Left forelimb (tissue), 1 donor: ENCODE measurements around the gene CADM1.

Experiments
- DNase-seq: peaks from one replicate; pipeline ENCODE4 v3.0.0-alpha.2; 2018; ENCODE audit warnings: low spot score

CADM1 gene

DNA sequence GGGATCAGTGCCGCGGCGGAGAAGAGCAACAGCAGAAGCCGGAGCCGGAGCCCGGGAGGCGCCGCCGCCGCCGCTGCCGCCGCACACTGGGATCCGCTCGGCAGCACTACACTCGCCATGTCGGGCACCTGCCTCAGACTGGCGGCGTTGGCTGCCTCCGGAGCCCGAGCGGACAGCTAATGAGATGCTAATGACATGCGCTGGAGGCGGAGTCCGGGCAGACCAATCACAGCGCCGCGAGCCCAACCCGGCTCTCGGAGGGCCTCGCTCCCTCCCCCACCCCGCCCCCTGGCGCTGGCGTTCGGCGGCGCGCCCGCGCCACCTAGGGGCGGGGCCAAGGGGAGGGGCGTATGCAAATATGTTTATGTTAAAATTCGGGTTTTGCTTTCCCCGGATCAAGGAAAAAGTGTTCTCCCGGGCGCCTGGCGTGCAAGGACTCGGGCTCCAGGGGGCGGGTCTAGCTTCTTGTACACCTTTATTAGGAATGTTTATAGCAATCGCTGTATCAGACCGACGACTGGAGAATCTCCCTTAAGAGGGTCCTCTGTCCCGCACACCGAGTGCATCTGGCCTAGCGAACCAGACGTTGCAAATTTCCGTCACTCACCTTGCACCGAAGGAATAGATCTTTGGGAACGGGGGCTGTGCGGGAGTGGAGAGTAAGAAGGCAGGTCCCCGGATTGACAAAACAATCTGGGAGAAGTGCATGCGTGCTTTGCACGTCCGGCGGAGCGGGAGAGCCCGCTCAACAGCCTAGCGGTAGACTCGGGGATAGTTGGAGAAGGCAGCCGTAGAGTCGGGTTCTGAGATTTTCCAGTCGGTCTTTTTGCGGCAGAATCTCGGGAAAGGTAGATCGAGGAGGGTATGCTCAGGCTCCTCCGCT lies at the start of gene CADM1:
Gene CADM1 (minus strand): TSS at position 140 of the 883 bp plus-strand sequence.
- peak; percentile 93 for DNase-seq

DNA sequence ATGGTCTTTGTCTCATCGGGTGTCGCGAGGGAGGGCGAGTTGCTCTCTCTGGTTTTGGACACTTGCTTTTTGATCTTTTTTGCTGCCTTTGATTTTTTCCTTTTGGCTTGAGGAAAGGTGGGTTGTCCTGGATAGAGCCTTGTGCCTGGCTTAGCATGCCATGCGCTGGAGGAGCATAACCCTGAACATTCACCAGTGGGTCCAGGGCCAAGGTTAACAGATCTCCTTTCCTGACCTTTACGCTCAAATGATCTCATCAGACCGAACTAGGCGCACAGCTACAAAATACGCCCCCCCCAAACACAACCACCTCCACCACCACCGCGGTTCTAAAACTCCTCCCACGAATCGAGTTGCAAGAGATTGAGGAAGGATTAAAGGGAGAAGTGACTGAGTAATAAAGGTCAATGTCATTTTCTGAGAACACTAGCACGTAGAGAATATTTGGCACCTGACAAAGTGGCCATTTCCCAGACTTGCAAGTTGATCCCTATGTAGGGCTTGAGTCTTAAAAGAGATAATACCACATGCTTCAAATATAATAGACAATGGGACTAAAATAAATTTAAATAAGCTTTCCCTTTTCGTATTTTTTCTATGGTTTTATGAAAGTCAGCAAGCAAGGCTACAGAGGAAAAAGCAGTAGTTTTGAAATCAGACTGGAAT lies 48.7 kb upstream of the CADM1 start:
- DNase-seq: no peak

- no peak for DNase-seq
Measured at GRCh38 chr11:115552151-115552772, 48.0 kb upstream of the CADM1 start.

DNA sequence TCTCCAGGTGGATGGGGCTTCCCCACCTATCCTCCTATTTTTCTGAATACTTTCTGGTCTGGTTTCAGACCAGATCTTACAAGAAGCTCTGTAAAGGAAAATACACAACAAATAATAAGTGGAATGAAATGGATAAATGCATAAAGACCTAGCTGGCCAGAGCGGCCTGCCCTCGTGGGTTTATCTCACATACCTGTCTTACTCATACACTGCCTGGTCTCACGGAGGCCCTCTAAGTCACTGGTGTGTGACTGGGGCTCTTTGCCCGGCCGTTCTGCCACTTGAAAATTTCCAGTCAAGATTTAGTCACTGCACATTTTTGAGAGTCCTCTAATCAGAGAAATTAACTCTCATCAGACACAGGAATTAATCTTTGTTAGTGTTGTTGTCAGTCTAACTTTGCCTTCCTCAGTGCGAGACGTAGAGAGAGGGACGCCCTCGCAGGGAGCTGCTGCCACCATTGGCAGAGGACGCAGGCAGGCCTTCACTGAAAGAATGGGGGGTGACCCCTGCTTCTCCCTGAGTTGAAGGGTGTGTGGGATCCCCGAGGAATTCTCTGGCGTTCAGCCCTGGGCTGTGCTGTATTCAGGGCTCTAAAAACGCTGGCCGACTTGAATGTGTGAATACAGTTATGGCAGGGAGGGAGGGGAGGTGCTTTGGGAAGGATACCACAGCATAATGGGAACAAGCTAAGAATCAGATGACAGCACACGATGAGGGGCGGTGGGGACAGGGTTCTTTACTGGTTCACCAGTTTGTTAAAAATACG lies 46.3 kb upstream of the CADM1 start:
- DNase-seq: no peak

DNA sequence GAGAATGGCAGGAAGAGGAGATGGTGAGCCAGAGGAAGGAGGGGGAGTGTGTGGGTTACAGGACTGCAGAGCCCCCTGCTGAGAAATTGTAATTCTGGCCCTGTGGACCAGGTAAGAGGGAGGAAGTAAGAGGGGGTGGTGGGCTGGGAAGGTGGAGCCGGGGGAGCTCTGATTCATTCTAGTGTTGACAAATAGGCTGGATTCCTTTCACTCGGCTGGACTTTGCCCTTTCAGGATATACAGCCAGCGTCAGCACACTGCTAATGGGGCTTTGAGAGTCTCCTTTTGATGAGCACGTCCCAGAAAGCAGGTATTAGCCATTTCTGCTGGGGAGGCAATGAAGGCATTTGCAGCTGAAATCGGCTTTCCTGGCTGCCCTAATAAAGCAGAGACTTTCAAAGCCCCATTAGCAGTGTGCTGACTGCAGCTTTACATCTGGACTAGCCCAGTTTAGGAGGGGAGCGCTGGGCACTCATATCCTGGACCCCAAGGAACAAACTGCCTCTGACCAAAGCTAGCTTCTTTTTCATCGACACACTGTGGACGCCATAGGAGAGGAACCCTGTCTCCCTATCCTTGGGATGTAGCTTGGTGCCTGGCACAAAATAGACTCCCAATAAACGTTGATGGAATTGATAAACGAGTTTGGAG lies 44.8 kb upstream of the CADM1 start:
- no peak for DNase-seq

DNA sequence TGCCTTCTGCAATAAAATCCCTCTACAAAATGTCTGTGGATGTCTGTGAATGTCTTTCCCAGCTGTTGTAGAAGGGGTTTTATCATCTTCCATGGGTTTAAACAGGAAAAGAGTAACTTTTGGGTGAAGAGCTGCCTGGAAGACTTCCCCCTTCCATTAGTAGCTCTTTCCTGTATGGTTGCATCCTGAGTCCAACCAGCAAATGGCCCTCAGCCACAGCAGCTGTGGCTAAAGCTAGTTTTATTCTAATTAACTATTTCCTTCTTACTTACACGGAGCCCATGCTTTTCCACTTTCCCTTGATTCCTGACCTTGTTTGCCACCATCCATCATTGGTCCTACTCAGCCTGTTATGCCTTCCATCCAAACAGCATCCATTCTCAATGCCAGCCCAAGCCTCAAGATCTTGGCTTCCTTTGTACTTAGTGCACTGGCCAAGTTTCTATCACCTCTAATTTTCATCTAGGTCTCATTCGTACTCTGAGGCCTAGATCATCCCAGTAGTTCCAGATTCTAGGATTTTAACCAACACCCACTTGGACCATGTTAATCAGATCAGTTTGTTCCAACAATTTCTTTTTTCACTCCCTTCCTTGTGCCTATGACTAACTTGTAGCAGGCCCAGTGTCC lies 41.5 kb upstream of the CADM1 start:
- no peak for DNase-seq

DNA sequence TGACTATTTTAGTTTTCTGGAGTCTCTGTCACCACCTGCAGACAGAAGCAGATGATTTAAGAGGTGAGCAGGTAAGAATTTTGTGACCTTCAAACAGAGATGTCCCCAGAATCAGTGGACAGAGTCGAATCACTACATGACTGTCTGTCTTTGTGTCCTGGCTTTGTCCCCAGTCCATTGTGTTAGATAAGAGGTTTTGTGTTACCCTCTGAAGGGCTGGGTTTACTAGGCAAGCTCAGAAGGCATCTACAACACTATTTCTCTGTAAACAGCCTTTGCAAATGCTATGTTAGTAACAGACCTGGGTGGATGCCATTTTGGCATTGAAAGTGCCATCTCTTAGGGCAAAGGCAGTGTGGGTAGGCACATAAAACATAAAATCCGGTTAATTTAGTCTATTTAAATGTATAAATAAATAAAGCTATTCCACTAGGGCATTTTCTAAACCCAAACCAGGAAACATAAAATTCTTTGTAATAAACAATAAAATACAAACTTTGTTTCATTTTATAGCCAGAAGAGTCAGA lies 40.3 kb upstream of the CADM1 start:
- DNase-seq: no peak

DNA sequence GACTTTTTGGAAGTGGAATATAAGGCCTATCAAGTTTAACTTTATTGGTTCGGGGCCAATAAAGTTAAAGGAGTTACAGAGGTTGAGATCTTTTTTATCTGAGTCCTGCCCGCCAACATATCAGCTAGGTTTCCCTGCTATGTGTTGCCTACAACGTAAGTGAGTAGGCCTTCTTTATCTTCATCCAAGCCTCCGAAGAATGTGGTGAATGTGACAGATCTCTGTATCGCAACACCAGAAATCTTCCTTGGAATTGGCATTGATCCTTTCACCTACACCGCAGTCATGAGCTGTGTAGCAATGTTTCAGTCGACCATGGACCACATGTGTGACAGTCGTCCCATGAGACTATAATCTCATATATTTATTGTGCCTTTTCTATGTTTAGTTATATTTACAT lies 37.3 kb upstream of the CADM1 start:
- no peak for DNase-seq

GRCh38 chr11:115539844-115540243 lies 35.6 kb upstream of the CADM1 start:
- no peak for DNase-seq

- DNase-seq: no peak
Measured at GRCh38 chr11:115535781-115536180, 31.6 kb upstream of the CADM1 start.

- no peak for DNase-seq
Measured at GRCh38 chr11:115530752-115531151, 26.5 kb upstream of the CADM1 start.

- DNase-seq: no peak
Measured at GRCh38 chr11:115528225-115528624, 24.0 kb upstream of the CADM1 start.

- no peak for DNase-seq
Measured at GRCh38 chr11:115527534-115528125, 23.4 kb upstream of the CADM1 start.

GRCh38 chr11:115525531-115526006 lies 21.4 kb upstream of the CADM1 start:
- DNase-seq: no peak

DNA sequence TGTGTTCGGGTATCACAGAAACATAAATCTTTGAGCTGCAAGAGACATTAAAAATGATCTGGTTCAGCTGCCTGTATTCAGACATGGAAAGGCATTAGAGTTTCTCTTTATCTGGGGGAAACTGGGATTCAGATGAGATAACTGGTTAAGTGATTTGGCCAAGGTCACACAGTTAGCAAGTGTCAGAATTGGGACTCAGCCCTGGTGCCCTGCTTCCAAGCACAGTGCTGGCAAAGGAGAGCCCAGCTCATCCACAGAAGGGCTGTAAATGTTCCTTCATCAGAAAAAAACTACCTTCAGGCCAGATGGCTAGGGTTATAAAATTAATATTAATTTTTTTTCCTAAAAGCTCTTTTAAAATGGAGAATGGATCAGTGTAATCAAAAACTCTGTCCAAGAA lies 20.4 kb upstream of the CADM1 start:
- DNase-seq: no peak

- no peak for DNase-seq
Measured at GRCh38 chr11:115523727-115524399, 19.6 kb upstream of the CADM1 start.

- DNase-seq: no peak
Measured at GRCh38 chr11:115522302-115522701, 18.1 kb upstream of the CADM1 start.

GRCh38 chr11:115521825-115522224 lies 17.6 kb upstream of the CADM1 start:
- DNase-seq: no peak

GRCh38 chr11:115518983-115519628 lies 14.9 kb upstream of the CADM1 start:
- no peak for DNase-seq
